Naive thymus-derived CD8-positive, alpha-beta T cell (primary cell): Measurements from ENCODE around the gene FRRS1. TPM values are rescaled to one million over a fixed set of nuclear protein-coding genes. Genes with fewer than 3 reads are reported as not detected.

Experiments used
- ATAC-seq, 2 donors: fragments of 150-1000 bp; cut with Tn5 transposase in 1 of 2; sonication (Bioruptor Pico), chemical (Tn5 transposase) in 1 of 2; 1 replicate in 1 of 2; 2 replicates in 1 of 2; pipeline ENCODE4 v1.10.0; 2021; ENCODE audit warnings: mild to moderate bottlenecking in 2 of 2, moderate library complexity in 2 of 2
- POLR2A ChIA-PET: fragments of 350-600 bp; sonication (Branson Sonifier 250); formaldehyde crosslinking; loops from one replicate; lab custom pipeline; 2021; ENCODE audit warnings: antibody characterized with exemption; lab: Charles Lee
- DNase-seq, 10 donors: peaks; one replicate each; pipeline versions ENCODE4 v3.0.0 to v3.0.0-alpha.2; 2020 to 2022
- H3K27ac Mint-ChIP-seq, 10 donors: one replicate each; pipeline ENCODE4 v1.8.0; 2020 to 2022; ENCODE audit warnings: mild to moderate bottlenecking in 10 of 10, mixed read lengths in 10 of 10, moderate library complexity in 4 of 10, inconsistent platforms in 1 of 10
- H3K27me3 Mint-ChIP-seq, 5 donors: one replicate each; pipeline ENCODE4 v1.8.0; 2021 to 2022; ENCODE audit warnings: mixed read lengths in 5 of 5
- H3K36me3 Mint-ChIP-seq, 3 donors: one replicate each; pipeline ENCODE4 v1.8.0; 2020 to 2022; ENCODE audit warnings: mixed read lengths in 3 of 3, mild to moderate bottlenecking in 2 of 3, inconsistent platforms in 1 of 3
- H3K4me1 Mint-ChIP-seq, 4 donors: one replicate each; pipeline ENCODE4 v1.8.0; 2021 to 2022; ENCODE audit warnings: mixed read lengths in 4 of 4
- H3K4me3 Mint-ChIP-seq, 10 donors: one replicate each; pipeline ENCODE4 v1.8.0; 2020 to 2022; ENCODE audit warnings: mild to moderate bottlenecking in 10 of 10, mixed read lengths in 10 of 10, moderate library complexity in 6 of 10, inconsistent platforms in 1 of 10
- H3K9me3 Mint-ChIP-seq, 9 donors: one replicate each; pipeline ENCODE4 v1.8.0; 2020 to 2022; ENCODE audit warnings: mixed read lengths in 9 of 9, mild to moderate bottlenecking in 3 of 9, inconsistent platforms in 1 of 9, moderate library complexity in 1 of 9
- polyA plus RNA-seq, 3 donors: library from polyadenylated mRNA; unstranded; fragments of 300-500 nt; fragmentation: Illumina TruSeq; gene quantifications; one replicate each; pipeline ENCODE4 v1.2.3, GENCODE V29; 2021
- total RNA-seq, 8 experiments: library from RNA in 2 of 8; stranded (reverse) in 2 of 8; gene quantifications; one replicate each; pipeline ENCODE4 v1.2.3 and lab custom pipeline; 2021 to 2026

FRRS1 gene
- total and polyA plus RNA-seq, 5 experiments from 2014 or later, result 0.05 to 0.55 (median 0.44) TPM; not detected in 2

- Mint-ChIP-seq H3K36me3 (no peaks in the 10 kb centered on the region), H3K4me3 (no peak overlapping the region), H3K4me1 (no peaks in the 10 kb centered on the region), H3K9me3 (no peaks in the 10 kb centered on the region), H3K27me3 (peaks cover 6 to 33% (median 20%) of the 10 kb centered on the region in 5 donors), H3K27ac (no peak overlapping the region)
- POLR2A ChIA-PET, result no interaction called here
- DNase-seq, result no peak
- no peak for ATAC-seq
These were observed 97.1 kb downstream of the FRRS1 start for GRCh38 chr1:99669376-99669775.

- ATAC-seq (no peak), DNase-seq (no peak)
- no peaks in the 10 kb centered on the region for H3K36me3 Mint-ChIP-seq
- POLR2A ChIA-PET, result no interaction called here
- H3K27me3 Mint-ChIP-seq, result peaks cover 4 to 14% (median 9%) of the 10 kb centered on the region in 5 donors
- H3K27ac Mint-ChIP-seq, result no peak overlapping the region
- H3K4me3 Mint-ChIP-seq, result no peak overlapping the region
- no peaks in the 10 kb centered on the region for H3K9me3 Mint-ChIP-seq
- no peaks in the 10 kb centered on the region for H3K4me1 Mint-ChIP-seq
These were observed 101.2 kb downstream of the FRRS1 start for GRCh38 chr1:99665212-99665611.

GRCh38 chr1:99663501-99663900 is 102.9 kb downstream of the FRRS1 start:
- H3K4me3 Mint-ChIP-seq, result no peak overlapping the region
- H3K36me3 Mint-ChIP-seq, result no peaks in the 10 kb centered on the region
- DNase-seq (no peak), ATAC-seq (no peak)
- POLR2A ChIA-PET, result no interaction called here
- peaks cover 3 to 16% (median 11%) of the 10 kb centered on the region in 5 donors for H3K27me3 Mint-ChIP-seq
- no peaks in the 10 kb centered on the region for H3K4me1 Mint-ChIP-seq
- no peaks in the 10 kb centered on the region for H3K9me3 Mint-ChIP-seq
- no peak overlapping the region for H3K27ac Mint-ChIP-seq

GRCh38 chr1:99662539-99663080 is 103.8 kb downstream of the FRRS1 start:
- H3K27me3 Mint-ChIP-seq, result peaks cover 0 to 14% (median 9%) of the 10 kb centered on the region in 5 donors
- no peak overlapping the region for H3K27ac Mint-ChIP-seq
- ATAC-seq, result no peak
- H3K4me3 Mint-ChIP-seq, result no peak overlapping the region
- no peaks in the 10 kb centered on the region for H3K36me3 Mint-ChIP-seq
- no peaks in the 10 kb centered on the region for H3K4me1 Mint-ChIP-seq
- POLR2A ChIA-PET, result no interaction called here
- no peak for DNase-seq
- H3K9me3 Mint-ChIP-seq, result no peaks in the 10 kb centered on the region

GRCh38 chr1:99661780-99662179 is 104.7 kb downstream of the FRRS1 start:
- POLR2A ChIA-PET, result no interaction called here
- DNase-seq, result no peak
- Mint-ChIP-seq H3K27me3 (peaks cover 0 to 7% (median 6%) of the 10 kb centered on the region in 5 donors), H3K4me1 (no peaks in the 10 kb centered on the region), H3K27ac (no peak overlapping the region), H3K9me3 (no peaks in the 10 kb centered on the region), H3K4me3 (no peak overlapping the region), H3K36me3 (no peaks in the 10 kb centered on the region)
- no peak for ATAC-seq

GRCh38 chr1:99660496-99660895 is 105.9 kb downstream of the FRRS1 start:
- Mint-ChIP-seq H3K27me3 (peaks cover 0 to 8% (median 7%) of the 10 kb centered on the region in 5 donors), H3K4me3 (no peak overlapping the region), H3K4me1 (no peaks in the 10 kb centered on the region), H3K27ac (no peak overlapping the region), H3K36me3 (no peaks in the 10 kb centered on the region), H3K9me3 (no peaks in the 10 kb centered on the region)
- POLR2A ChIA-PET, result no interaction called here
- ATAC-seq (no peak), DNase-seq (no peak)

- H3K9me3 Mint-ChIP-seq, result no peaks in the 10 kb centered on the region
- POLR2A ChIA-PET, result no interaction called here
- no peak for ATAC-seq
These were observed 106.7 kb downstream of the FRRS1 start for GRCh38 chr1:99659755-99660210.

More at GRCh38 chr1:99659755-99660210, 106.7 kb downstream of the FRRS1 start:
- DNase-seq, result no peak
- H3K27me3 Mint-ChIP-seq, result peaks cover 0 to 11% (median 7%) of the 10 kb centered on the region in 5 donors
- no peaks in the 10 kb centered on the region for H3K36me3 Mint-ChIP-seq
- H3K4me1 Mint-ChIP-seq, result no peaks in the 10 kb centered on the region
- H3K27ac Mint-ChIP-seq, result peak overlapping the region in 1 of 10 donors; percentile 4
- H3K4me3 Mint-ChIP-seq, result no peak overlapping the region

Other genes with a start within 250 kb of the FRRS1 start
- not detected for gene PALMD, start 120.5 kb downstream of the FRRS1 start, total RNA-seq
- gene PALMD, start 120.5 kb downstream of the FRRS1 start, polyA plus RNA-seq, result not detected
- 10 to 100 TPM; 18.2 to 20.0 TPM for gene AGL, start 83.7 kb upstream of the FRRS1 start, total RNA-seq
- gene AGL, start 83.7 kb upstream of the FRRS1 start, polyA plus RNA-seq, result 10 to 100 TPM in 2 of 3 donors, 1 to 10 TPM in 1; 9.8 to 11.8 (median 11.6) TPM
- 10 to 100 TPM; 29.6 to 30.1 TPM for gene SLC35A3, start 203.4 kb upstream of the FRRS1 start, total RNA-seq
- gene SLC35A3, start 203.4 kb upstream of the FRRS1 start, polyA plus RNA-seq, result 10 to 100 TPM; 13.3 to 15.3 (median 15.1) TPM